PC-9 (cell line): ENCODE results near the gene NUP210. TPM values are rescaled to one million over a fixed set of nuclear protein-coding genes. Genes with fewer than 3 reads are reported as not detected.

ENCODE experiments used
- BruUV-seq: library from RNA; stranded (reverse); fragments of 400-500 nt; replicated peaks from 2 replicates; lab custom pipeline; 2021; lab: Mats Ljungman, UMichigan
- CTCF ChIA-PET: fragments of 300-600 bp; sonication (Branson Sonifier 250); formaldehyde crosslinking; loops from one replicate; lab custom pipeline; 2022; ENCODE audit warnings: antibody characterized with exemption; lab: Charles Lee
- POLR2A ChIA-PET: fragments of 300-600 bp; sonication (Branson Sonifier 250); formaldehyde crosslinking; loops from one replicate; lab custom pipeline; 2022; ENCODE audit warnings: antibody characterized with exemption; ENCODE audit not compliant: unreplicated experiment; lab: Charles Lee
- DNase-seq, 2 experiments: peaks; one replicate each; pipeline versions ENCODE4 v3.0.0 to v3.0.0-alpha.2; 2015 to 2022; ENCODE audit warnings: mixed read lengths in 1 of 2
- H2AFZ ChIP-seq: fragments of 200-600 bp; sonication (generic); 2 replicates; pipeline ENCODE4 v1.8.1; 2017; ENCODE audit warnings: antibody characterized with exemption
- H3F3A ChIP-seq: fragments of 200-600 bp; sonication (generic); 2 replicates; pipeline ENCODE4 v1.8.1; 2017; ENCODE audit warnings: antibody characterized with exemption, mild to moderate bottlenecking, low read depth; ENCODE audit not compliant: insufficient read depth
- H3K27ac ChIP-seq: fragments of 200-600 bp; sonication (generic); 2 replicates; pipeline ENCODE4 v1.6.1; 2016; ENCODE audit warnings: mixed run types
- H3K27me3 ChIP-seq: fragments of 200-600 bp; sonication (generic); 2 replicates; pipeline ENCODE4 v1.6.1; 2016; ENCODE audit warnings: low read depth, mixed run types; ENCODE audit not compliant: insufficient read depth
- H3K36me3 ChIP-seq: fragments of 200-600 bp; sonication (generic); 2 replicates; pipeline ENCODE4 v1.6.1; 2016; ENCODE audit warnings: low read depth, mixed run types
- H3K4me1 ChIP-seq: fragments of 200-600 bp; sonication (generic); replicated peaks from 2 replicates; pipeline ENCODE4 v1.6.1; 2016; ENCODE audit warnings: mixed run types; ENCODE audit not compliant: insufficient read depth
- H3K4me2 ChIP-seq: fragments of 200-600 bp; sonication (generic); 2 replicates; pipeline ENCODE4 v1.6.1; 2017; ENCODE audit warnings: mixed run types
- H3K4me3 ChIP-seq: fragments of 200-600 bp; sonication (generic); 2 replicates; pipeline ENCODE4 v1.6.1; 2016; ENCODE audit warnings: mixed run types
- H3K79me2 ChIP-seq: fragments of 200-600 bp; sonication (generic); 2 replicates; pipeline ENCODE4 v1.6.1; 2017; ENCODE audit warnings: low read depth, mixed run types
- H3K9me2 ChIP-seq: fragments of 200-600 bp; sonication (generic); 2 replicates; pipeline ENCODE4 v1.8.1; 2017; ENCODE audit warnings: mild to moderate bottlenecking; ENCODE audit not compliant: insufficient read depth
- H3K9me3 ChIP-seq: fragments of 200-600 bp; sonication (generic); 2 replicates; pipeline ENCODE4 v1.8.1; 2016; ENCODE audit warnings: low read depth; ENCODE audit not compliant: insufficient read depth
- H4K20me1 ChIP-seq: fragments of 200-600 bp; sonication (generic); 2 replicates; pipeline ENCODE4 v1.8.1; 2017; ENCODE audit not compliant: insufficient read depth
- CTCF ChIP-seq: fragments of 200-600 bp; sonication (generic); conservative IDR thresholded peaks from 2 replicates; pipeline ENCODE4 v1.6.1; 2017; ENCODE audit warnings: mixed run types, antibody characterized with exemption, mild to moderate bottlenecking, moderate library complexity
- EZH2 ChIP-seq: fragments of 200-600 bp; sonication (generic); IDR thresholded peaks from 2 replicates; pipeline ENCODE4 v1.8.0; 2017; ENCODE audit warnings: antibody characterized with exemption, low read depth
- intact Hi-C: fragments of 100-400 bp; cut with micrococcal nuclease; formaldehyde crosslinking; loops from one replicate; pipeline ENCODE4 v1.10.0; 2022; ENCODE audit not compliant: unreplicated experiment
- total RNA-seq: library from RNA; stranded (reverse); gene quantifications from 2 replicates; pipeline ENCODE4 v1.2.3, GENCODE V29; 2021

The NUP210 gene
- total RNA-seq, 1 experiment from 2014 or later: 84.0 TPM

- intact Hi-C loops: loop anchor here (2.0 kb wide), 1 partner anchor 33 kb away; no protein-coding TSS in a partner anchor
- ChIA-PET CTCF (no interaction called here), POLR2A (no interaction called here)
- no peaks in the 10 kb centered on the region for H3K36me3 ChIP-seq
- TF ChIP-seq CTCF: no peak; the same call in 1 of the 2 replicates
- no peak for TF ChIP-seq EZH2
- peak in 1 of 2 experiments; percentile 28 for DNase-seq
- H3K27ac ChIP-seq: no peak overlapping the region
- no peaks in the 10 kb centered on the region for H3K9me3 ChIP-seq
- peaks cover 12% of the 10 kb centered on the region for H4K20me1 ChIP-seq
- peaks cover 36% of the 10 kb centered on the region for H3F3A ChIP-seq
- peak overlapping the region; percentile 83 for H2AFZ ChIP-seq
- peak overlapping the region; percentile 90 for H3K4me3 ChIP-seq
- no TSS peak for BruUV-seq
- peaks cover 51% of the 10 kb centered on the region for H3K79me2 ChIP-seq
- H3K27me3 ChIP-seq: no peaks in the 10 kb centered on the region
- no peaks in the 10 kb centered on the region for H3K9me2 ChIP-seq
- peak overlapping the region; percentile 98 for H3K4me2 ChIP-seq
- peaks cover 57% of the 10 kb centered on the region for H3K4me1 ChIP-seq
Measured at GRCh38 chr3:13419505-13420044, 547 bp downstream of the NUP210 start.

DNA sequence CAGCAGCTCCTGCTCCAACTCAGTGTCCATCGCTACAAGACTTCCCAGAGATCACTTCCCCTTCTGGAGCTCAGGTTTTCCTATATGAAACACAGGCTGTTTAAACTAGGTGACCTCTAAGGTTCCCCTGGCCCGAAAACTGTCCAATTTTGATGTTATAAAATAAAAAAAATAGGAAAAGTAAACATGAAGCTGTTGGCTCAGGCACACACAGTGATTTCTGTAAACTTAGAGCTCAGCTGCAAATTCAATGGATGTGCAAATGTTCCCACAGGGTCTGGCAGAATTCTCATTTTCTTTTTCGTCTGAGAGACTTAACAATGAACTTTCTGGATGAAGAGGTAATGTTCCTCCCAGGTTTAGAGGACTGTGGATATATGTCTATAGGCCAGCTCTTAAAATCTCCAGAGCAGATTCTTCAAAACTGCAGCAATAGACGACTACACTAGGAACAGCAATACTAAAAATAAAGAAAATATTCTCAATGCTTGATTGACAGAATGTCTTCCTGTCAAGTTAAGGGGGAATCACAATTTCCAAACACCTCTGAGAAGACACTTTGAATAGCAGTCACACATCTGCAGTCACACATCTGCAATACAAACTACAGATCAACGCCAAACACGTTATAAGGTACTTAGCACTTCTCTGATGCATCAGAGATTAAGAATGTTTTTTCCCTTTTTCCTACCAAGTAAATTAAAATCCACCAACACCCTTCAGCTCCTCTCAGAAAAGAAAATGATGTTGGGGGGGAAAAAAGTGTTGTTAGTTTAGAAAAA is 2.8 kb downstream of the NUP210 start:
- no TSS peak for BruUV-seq
- no peaks in the 10 kb centered on the region for H3K27me3 ChIP-seq
- H3K4me2 ChIP-seq: peak overlapping the region; percentile 98; the same call in 1 of the 2 replicates
- H3K79me2 ChIP-seq: peaks cover 67% of the 10 kb centered on the region
- ChIA-PET POLR2A (interaction anchor here (0.5 kb wide), 1 partner anchor 25 kb away, joined by 10 read pairs; no protein-coding TSS in a partner anchor), CTCF (no interaction called here)
- H3K27ac ChIP-seq: no peak overlapping the region
- H3F3A ChIP-seq: peaks cover 57% of the 10 kb centered on the region
- H2AFZ ChIP-seq: no peak overlapping the region
- intact Hi-C loops: no loop called here
- H3K4me1 ChIP-seq: peaks cover 77% of the 10 kb centered on the region
- H3K4me3 ChIP-seq: no peak overlapping the region
- no peaks in the 10 kb centered on the region for H3K36me3 ChIP-seq
- H3K9me2 ChIP-seq: no peaks in the 10 kb centered on the region
- no peaks in the 10 kb centered on the region for H3K9me3 ChIP-seq
- DNase-seq: no peak
- no peak for TF ChIP-seq CTCF
- TF ChIP-seq EZH2: no peak
- peaks cover 12% of the 10 kb centered on the region for H4K20me1 ChIP-seq

GRCh38 chr3:13415997-13416793 is 3.9 kb downstream of the NUP210 start:
- 0 out of 2 replicates have a peak overlapping the region, but pooled peaks have one; percentile 1 for H3K27ac ChIP-seq
- ChIA-PET POLR2A (no interaction called here), CTCF (interaction anchor here (0.6 kb wide), 1 partner anchor 10 kb away, joined by 3 read pairs; no protein-coding TSS in a partner anchor)

More at GRCh38 chr3:13415997-13416793, 3.9 kb downstream of the NUP210 start:
- no TSS peak for BruUV-seq
- Histone ChIP-seq H3K36me3 (no peaks in the 10 kb centered on the region), H3K79me2 (peaks cover 77% of the 10 kb centered on the region), H3K4me2 (peak overlapping the region; percentile 98; the same call in 1 of the 2 replicates), H3K9me2 (no peaks in the 10 kb centered on the region), H2AFZ (no peak overlapping the region), H3F3A (peaks cover 57% of the 10 kb centered on the region), H3K9me3 (no peaks in the 10 kb centered on the region), H4K20me1 (peaks cover 12% of the 10 kb centered on the region), H3K4me1 (peaks cover 68% of the 10 kb centered on the region), H3K27me3 (no peaks in the 10 kb centered on the region), H3K4me3 (no peak overlapping the region)
- TF ChIP-seq CTCF (peak; percentile 45; the same call in 1 of the 2 replicates), EZH2 (no peak)
- intact Hi-C loops: no loop called here
- no peak for DNase-seq
